Right kidney (tissue), 1 donor: ENCODE results near the gene TIE1.

Experiments used
- DNase-seq: peaks from one replicate; pipeline ENCODE4 v3.0.0-alpha.2; 2016

The TIE1 gene

GRCh38 chr1:43273708-43274107 lies 27.1 kb upstream of the TIE1 start:
- no peak for DNase-seq

GRCh38 chr1:43274125-43274803 lies 26.5 kb upstream of the TIE1 start:
- no peak for DNase-seq

- DNase-seq, result no peak
Observed at GRCh38 chr1:43274804-43275180, 26.0 kb upstream of the TIE1 start.

GRCh38 chr1:43275826-43276620 lies 24.8 kb upstream of the TIE1 start:
- DNase-seq, result no peak

GRCh38 chr1:43276673-43277072 lies 24.1 kb upstream of the TIE1 start:
- no peak for DNase-seq

GRCh38 chr1:43277116-43277876 lies 23.5 kb upstream of the TIE1 start:
- no peak for DNase-seq

- no peak for DNase-seq
Observed at GRCh38 chr1:43279161-43279560, 21.6 kb upstream of the TIE1 start.

GRCh38 chr1:43279666-43280065 lies 21.1 kb upstream of the TIE1 start:
- DNase-seq, result no peak

- DNase-seq, result no peak
Observed at GRCh38 chr1:43280692-43281091, 20.1 kb upstream of the TIE1 start.

- no peak for DNase-seq
Observed at GRCh38 chr1:43282220-43283195, 18.3 kb upstream of the TIE1 start.

GRCh38 chr1:43284065-43284464 lies 16.7 kb upstream of the TIE1 start:
- DNase-seq, result no peak

GRCh38 chr1:43284546-43285110 lies 16.2 kb upstream of the TIE1 start:
- DNase-seq, result no peak

GRCh38 chr1:43285269-43285990 lies 15.4 kb upstream of the TIE1 start, which contains the start of gene C1orf210:
C1orf210 (minus strand) TSS chr1:43285581; CDS start chr1:43283270, 2,311 bp downstream.
- DNase-seq, result peak; percentile 73

GRCh38 chr1:43286115-43286514 lies 14.7 kb upstream of the TIE1 start:
- no peak for DNase-seq

GRCh38 chr1:43286533-43286932 lies 14.2 kb upstream of the TIE1 start:
- DNase-seq, result no peak

- no peak for DNase-seq
Observed at GRCh38 chr1:43288058-43288784, 12.6 kb upstream of the TIE1 start.

- DNase-seq, result no peak
Observed at GRCh38 chr1:43288785-43289706, 11.7 kb upstream of the TIE1 start.

GRCh38 chr1:43292216-43292615 lies 8.6 kb upstream of the TIE1 start:
- no peak for DNase-seq

GRCh38 chr1:43292679-43293078 lies 8.1 kb upstream of the TIE1 start:
- DNase-seq, result no peak
